Ectodermal cell (in vitro differentiated cells): Measurements from ENCODE around the gene PIGO.
A peak's percentile ranks its signal among the peaks of the same experiment; 100 is the strongest.

Experiments used
- H3K27ac ChIP-seq: 2 replicates; pipeline ENCODE4 v1.7.0; 2013; ENCODE audit warnings: mild to moderate bottlenecking, low read depth, low read length; ENCODE audit not compliant: insufficient read depth, poor library complexity, severe bottlenecking
- H3K27me3 ChIP-seq: 2 replicates; pipeline ENCODE4 v1.7.0; 2013; ENCODE audit warnings: mild to moderate bottlenecking, low read length; ENCODE audit not compliant: insufficient read depth, control insufficient read depth, poor library complexity, severe bottlenecking
- H3K36me3 ChIP-seq: one replicate; pipeline ENCODE4 v1.7.0; 2013; ENCODE audit warnings: low read length; ENCODE audit not compliant: control insufficient read depth, insufficient read depth
- H3K4me1 ChIP-seq: one replicate; pipeline ENCODE4 v1.7.0; 2013; ENCODE audit warnings: low read length; ENCODE audit not compliant: control insufficient read depth, insufficient read depth
- H3K4me3 ChIP-seq: 2 replicates; pipeline ENCODE4 v1.7.0; 2013; ENCODE audit warnings: low read depth, low read length, control low read depth; ENCODE audit not compliant: insufficient read depth
- H3K9me3 ChIP-seq: 2 replicates; pipeline ENCODE4 v1.7.0; 2013; ENCODE audit warnings: mild to moderate bottlenecking, low read length, moderate library complexity; ENCODE audit not compliant: control insufficient read depth
- WGBS, 2 experiments: methylation state at CpG; one replicate each; pipeline ENCODE4 v1.1.7; 2013; ENCODE audit warnings: missing lambda C conversion rate in 2 of 2; 5-methylcytosine and 5-hydroxymethylcytosine counted together

Gene PIGO

DNA sequence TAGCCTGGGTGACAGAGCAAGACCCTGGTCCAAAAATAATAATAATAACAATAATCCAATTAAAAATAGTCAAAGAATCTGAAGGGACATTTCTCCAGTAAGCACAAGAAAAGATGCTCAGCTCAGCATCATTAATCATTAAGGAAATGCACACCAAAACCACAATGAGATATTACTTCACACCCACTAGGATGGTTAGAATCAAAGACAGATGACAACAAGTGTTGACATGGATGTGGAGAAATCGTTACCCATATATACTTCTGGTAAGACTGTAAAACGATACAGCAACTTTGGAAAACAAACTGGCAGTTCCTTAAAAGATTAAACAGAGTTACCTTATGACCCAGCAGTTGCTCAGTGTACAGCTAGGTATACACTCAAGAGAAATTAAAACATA lies 11.3 kb downstream of the PIGO start:
- H3K27me3 ChIP-seq, result no peaks in the 10 kb centered on the region
- 93 to 94% methylated on average over 2 of the region's 2 CpGs for WGBS, 2 experiments

DNA sequence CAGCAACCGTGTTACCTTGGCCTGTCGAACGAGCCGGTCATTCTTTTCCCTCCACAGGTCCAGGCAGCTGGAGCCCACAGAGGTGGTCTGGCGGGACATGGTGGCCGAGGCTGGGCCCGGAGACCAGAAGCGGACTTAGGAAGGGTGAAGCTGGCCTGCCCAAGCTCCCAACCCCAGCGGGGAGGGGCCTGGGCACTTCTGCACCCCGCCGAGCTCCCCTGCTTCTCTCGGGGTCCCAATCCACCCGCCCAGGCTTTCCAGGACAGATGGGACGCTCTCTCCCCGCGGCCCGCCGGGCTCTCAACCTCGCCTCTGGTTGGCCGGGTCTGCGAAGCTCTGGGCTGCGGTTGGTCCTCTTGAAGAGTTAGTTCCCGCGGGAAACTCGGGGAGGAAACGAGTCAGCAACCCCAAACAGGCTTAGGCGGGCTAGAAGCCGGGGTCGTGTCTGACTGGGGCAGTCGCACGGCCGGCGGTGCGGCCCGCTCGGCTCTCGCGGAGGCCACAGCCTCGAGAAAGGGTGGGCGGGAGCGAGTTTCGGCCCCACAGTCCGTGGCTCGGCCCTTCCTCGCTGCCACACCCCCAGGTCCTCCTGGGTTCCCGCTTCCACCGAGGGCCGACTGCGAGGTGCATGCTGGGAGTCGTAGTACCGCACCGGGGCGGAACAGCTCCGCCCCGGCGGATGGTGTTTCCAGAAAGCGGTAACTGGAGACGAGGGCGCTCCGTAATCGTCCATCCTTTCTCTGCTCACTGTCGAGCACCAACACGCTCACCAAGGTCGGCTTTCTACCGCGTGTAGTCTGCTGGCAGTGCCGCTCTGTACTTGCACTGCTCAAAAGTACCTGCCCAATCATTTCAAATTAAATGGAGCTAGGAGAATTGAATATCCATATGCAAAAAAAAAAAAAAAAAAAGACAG lies 16.7 kb downstream of the PIGO start, which contains the start of gene FANCG:
Gene FANCG (minus strand): TSS at position 517 of the 916 bp plus-strand sequence. CDS start 418 bp downstream, at position 99.
- H3K4me1 ChIP-seq, result peaks cover 10% of the 10 kb centered on the region
- H3K4me3 ChIP-seq, result peak within 1 kb of the TSS; percentile 85
- peaks cover 25% of the 10 kb centered on the region for H3K36me3 ChIP-seq
- H3K9me3 ChIP-seq, result no peaks in the 10 kb centered on the region
- H3K27ac ChIP-seq, result peak within 1 kb of the TSS; percentile 89
- WGBS, 2 experiments, result 0% methylated on average over 67 of the region's 67 CpGs
- H3K27me3 ChIP-seq, result no peaks in the 10 kb centered on the region

More for the DNA sequence above, 11.3 kb downstream of the PIGO start:
- Histone ChIP-seq H3K4me1 (no peaks in the 10 kb centered on the region), H3K9me3 (no peaks in the 10 kb centered on the region), H3K27ac (no peak overlapping the region), H3K36me3 (peaks cover 6% of the 10 kb centered on the region), H3K4me3 (no peak overlapping the region)

- Histone ChIP-seq H3K4me1 (peaks cover 10% of the 10 kb centered on the region), H3K4me3 (peak overlapping the region; percentile 85), H3K36me3 (peaks cover 31% of the 10 kb centered on the region), H3K27me3 (no peaks in the 10 kb centered on the region), H3K27ac (peak overlapping the region; percentile 89), H3K9me3 (no peaks in the 10 kb centered on the region)
- 5 to 7% methylated on average over 10 of the region's 10 CpGs for WGBS, 2 experiments
Measured at GRCh38 chr9:35079041-35079425, 17.4 kb downstream of the PIGO start.

- Histone ChIP-seq H3K4me3 (peak overlapping the region; percentile 85), H3K4me1 (peaks cover 11% of the 10 kb centered on the region), H3K36me3 (peaks cover 34% of the 10 kb centered on the region), H3K9me3 (no peaks in the 10 kb centered on the region), H3K27me3 (no peaks in the 10 kb centered on the region), H3K27ac (no peak overlapping the region)
- 78 to 86% methylated on average over 4 of the region's 4 CpGs for WGBS, 2 experiments
Measured at GRCh38 chr9:35078066-35078465, 18.3 kb downstream of the PIGO start.

- H3K27ac ChIP-seq, result no peak overlapping the region
- H3K9me3 ChIP-seq, result no peaks in the 10 kb centered on the region
- no peak overlapping the region for H3K4me3 ChIP-seq
- no peaks in the 10 kb centered on the region for H3K27me3 ChIP-seq
- peaks cover 13% of the 10 kb centered on the region for H3K4me1 ChIP-seq
- H3K36me3 ChIP-seq, result peaks cover 34% of the 10 kb centered on the region
- 92 to 95% methylated on average over 4 of the region's 4 CpGs for WGBS, 2 experiments
Measured at GRCh38 chr9:35076848-35077247, 19.5 kb downstream of the PIGO start.

GRCh38 chr9:35075358-35075757 lies 21.0 kb downstream of the PIGO start:
- no peak overlapping the region for H3K27ac ChIP-seq
- no peaks in the 10 kb centered on the region for H3K27me3 ChIP-seq
- peaks cover 34% of the 10 kb centered on the region for H3K36me3 ChIP-seq
- no peak overlapping the region for H3K4me3 ChIP-seq
- 95 to 98% methylated on average over 4 of the region's 4 CpGs for WGBS, 2 experiments
- H3K9me3 ChIP-seq, result no peaks in the 10 kb centered on the region
- peaks cover 19% of the 10 kb centered on the region for H3K4me1 ChIP-seq

DNA sequence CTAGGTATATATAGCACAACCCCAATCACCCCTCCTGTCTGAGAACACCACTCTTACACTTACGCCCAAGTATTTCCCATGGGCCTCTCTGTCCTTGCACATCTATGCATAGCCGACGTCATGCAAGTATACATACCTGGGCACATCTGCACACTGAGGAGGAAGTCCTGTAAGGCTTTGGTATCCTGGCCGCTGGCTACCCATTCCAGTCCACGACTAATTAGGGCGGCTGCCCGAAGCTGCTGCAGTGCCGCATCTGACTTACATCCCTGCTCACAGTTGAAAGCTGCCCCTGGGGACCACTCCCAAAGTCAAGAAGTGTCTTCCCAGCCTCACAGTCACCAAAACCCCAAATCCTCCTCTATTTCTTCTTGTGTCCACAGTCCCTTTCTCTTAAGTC lies 21.6 kb downstream of the PIGO start:
- H3K9me3 ChIP-seq, result no peaks in the 10 kb centered on the region
- 93 to 94% methylated on average over 8 of the region's 8 CpGs for WGBS, 2 experiments
- no peak overlapping the region for H3K27ac ChIP-seq
- H3K4me3 ChIP-seq, result no peak overlapping the region
- H3K27me3 ChIP-seq, result no peaks in the 10 kb centered on the region
- H3K36me3 ChIP-seq, result peaks cover 34% of the 10 kb centered on the region
- H3K4me1 ChIP-seq, result peaks cover 25% of the 10 kb centered on the region

DNA sequence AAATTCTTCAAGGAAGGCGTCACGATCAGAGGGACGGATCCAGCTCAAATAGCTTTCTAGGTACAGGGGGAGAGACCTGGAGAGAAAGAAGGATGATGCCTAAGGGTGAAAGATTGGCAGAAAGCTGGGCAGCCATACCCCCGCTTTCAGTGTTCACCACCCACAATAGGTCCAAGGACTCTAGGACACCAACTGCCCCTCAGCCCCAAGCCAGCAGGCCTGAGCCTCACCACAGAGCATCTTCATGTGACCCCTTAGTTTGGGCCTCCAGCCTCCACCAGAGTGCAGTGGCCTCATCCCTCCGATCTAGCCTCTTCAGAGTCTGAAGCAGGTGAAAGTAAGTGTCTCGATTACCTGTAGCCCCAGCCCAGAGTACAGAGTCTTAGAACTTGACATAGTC lies 22.2 kb downstream of the PIGO start:
- Histone ChIP-seq H3K9me3 (no peaks in the 10 kb centered on the region), H3K4me3 (no peak overlapping the region), H3K27ac (no peak overlapping the region), H3K36me3 (peaks cover 34% of the 10 kb centered on the region), H3K4me1 (peaks cover 29% of the 10 kb centered on the region), H3K27me3 (no peaks in the 10 kb centered on the region)
- 98% methylated on average over 6 of the region's 6 CpGs for WGBS, 2 experiments

DNA sequence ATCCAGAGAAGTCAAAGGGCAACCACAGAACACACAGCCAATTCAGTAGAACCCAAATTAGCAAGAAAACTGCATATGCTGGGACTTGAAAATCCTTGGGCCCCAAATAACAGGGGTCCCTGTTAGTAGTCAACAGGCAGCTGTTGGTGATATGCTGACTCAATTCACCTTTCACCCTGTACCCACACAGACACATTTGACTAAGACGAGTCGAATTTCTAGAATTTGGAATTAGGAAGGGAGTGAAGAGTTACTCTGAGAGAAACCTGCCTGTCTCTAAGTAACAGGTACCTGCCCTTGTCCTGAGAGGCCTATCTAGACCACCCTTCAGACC lies 23.1 kb downstream of the PIGO start:
- H3K27ac ChIP-seq, result peak overlapping the region; percentile 94

GRCh38 chr9:35072461-35073278 lies 23.7 kb downstream of the PIGO start, which contains the start of gene VCP:
Gene VCP, minus strand, starts transcription at chr9:35072625. Its CDS starts 272 bp downstream, at chr9:35072353.
- Histone ChIP-seq H3K27ac (peak within 1 kb of the TSS; percentile 99), H3K36me3 (peaks cover 41% of the 10 kb centered on the region), H3K4me3 (peak within 1 kb of the TSS; percentile 90), H3K4me1 (peaks cover 19% of the 10 kb centered on the region), H3K9me3 (no peaks in the 10 kb centered on the region), H3K27me3 (no peaks in the 10 kb centered on the region)
- 6% methylated on average over 54 of the region's 54 CpGs for WGBS, 2 experiments

More for the DNA sequence above, 23.1 kb downstream of the PIGO start:
- peaks cover 24% of the 10 kb centered on the region for H3K4me1 ChIP-seq
- H3K4me3 ChIP-seq, result no peak overlapping the region
- 100% methylated on average over 2 of the region's 2 CpGs; no CpG with 5 or more reads in 1 of the 2 experiments for WGBS, 2 experiments
- no peaks in the 10 kb centered on the region for H3K9me3 ChIP-seq
- no peaks in the 10 kb centered on the region for H3K27me3 ChIP-seq
- peaks cover 35% of the 10 kb centered on the region for H3K36me3 ChIP-seq
